Measurements from ENCODE around the gene KIF26B. TPM values are rescaled to one million over a fixed set of nuclear protein-coding genes. Genes with fewer than 3 reads are reported as not detected.

Gene KIF26B
- polyA plus RNA-seq, 1 donor from 2014 or later: 6.3 TPM

DNA sequence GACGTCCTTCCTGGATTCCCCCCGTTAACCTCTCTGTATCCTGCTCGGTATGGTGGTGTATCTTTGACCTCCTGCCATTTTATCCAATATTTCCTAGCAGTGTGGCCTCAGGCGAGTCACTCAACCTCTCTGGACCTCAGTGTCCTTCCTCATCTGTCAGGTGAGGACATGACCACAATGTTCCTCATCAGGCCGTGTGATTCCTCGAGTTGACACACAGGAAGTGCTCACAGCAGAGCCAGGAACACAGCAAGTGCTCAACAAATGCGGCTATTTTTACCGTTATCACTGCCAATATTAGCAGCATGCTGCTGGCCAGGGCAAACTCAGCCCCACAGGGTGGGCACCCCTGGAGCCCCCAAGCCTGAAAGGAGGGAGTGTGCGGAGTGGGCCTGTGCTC is 450.2 kb downstream of the KIF26B start:
- TF ChIP-seq TAF1 (IDR thresholded peaks at IDR 0.05; ENCODE audit: low read depth): no peak
- no peak for TF ChIP-seq EP300 (conservative IDR thresholded peaks at IDR 0.05; ENCODE audit: poor library complexity, severe bottlenecking)
- TF ChIP-seq, protein P1, sequence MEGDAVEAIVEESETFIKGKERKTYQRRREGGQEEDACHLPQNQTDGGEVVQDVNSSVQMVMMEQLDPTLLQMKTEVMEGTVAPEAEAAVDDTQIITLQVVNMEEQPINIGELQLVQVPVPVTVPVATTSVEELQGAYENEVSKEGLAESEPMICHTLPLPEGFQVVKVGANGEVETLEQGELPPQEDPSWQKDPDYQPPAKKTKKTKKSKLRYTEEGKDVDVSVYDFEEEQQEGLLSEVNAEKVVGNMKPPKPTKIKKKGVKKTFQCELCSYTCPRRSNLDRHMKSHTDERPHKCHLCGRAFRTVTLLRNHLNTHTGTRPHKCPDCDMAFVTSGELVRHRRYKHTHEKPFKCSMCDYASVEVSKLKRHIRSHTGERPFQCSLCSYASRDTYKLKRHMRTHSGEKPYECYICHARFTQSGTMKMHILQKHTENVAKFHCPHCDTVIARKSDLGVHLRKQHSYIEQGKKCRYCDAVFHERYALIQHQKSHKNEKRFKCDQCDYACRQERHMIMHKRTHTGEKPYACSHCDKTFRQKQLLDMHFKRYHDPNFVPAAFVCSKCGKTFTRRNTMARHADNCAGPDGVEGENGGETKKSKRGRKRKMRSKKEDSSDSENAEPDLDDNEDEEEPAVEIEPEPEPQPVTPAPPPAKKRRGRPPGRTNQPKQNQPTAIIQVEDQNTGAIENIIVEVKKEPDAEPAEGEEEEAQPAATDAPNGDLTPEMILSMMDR (IDR thresholded peaks at IDR 0.05; ENCODE audit: poor library complexity, severe bottlenecking): no peak
- TF ChIP-seq POLR2AphosphoS5 (IDR thresholded peaks at IDR 0.05): no peak
- no peak for TF ChIP-seq SMC3 (conservative IDR thresholded peaks at IDR 0.05; ENCODE audit: poor library complexity)
- no peak for TF ChIP-seq MXI1 (conservative IDR thresholded peaks at IDR 0.05; ENCODE audit: poor library complexity, severe bottlenecking)
- no peak for TF ChIP-seq EZH2 (IDR thresholded peaks at IDR 0.05; ENCODE audit: borderline replicate concordance, insufficient read depth, low read length, poor library complexity, severe bottlenecking)
- TF ChIP-seq RAD21 (conservative IDR thresholded peaks at IDR 0.05): no peak
- TF ChIP-seq, protein P2, sequence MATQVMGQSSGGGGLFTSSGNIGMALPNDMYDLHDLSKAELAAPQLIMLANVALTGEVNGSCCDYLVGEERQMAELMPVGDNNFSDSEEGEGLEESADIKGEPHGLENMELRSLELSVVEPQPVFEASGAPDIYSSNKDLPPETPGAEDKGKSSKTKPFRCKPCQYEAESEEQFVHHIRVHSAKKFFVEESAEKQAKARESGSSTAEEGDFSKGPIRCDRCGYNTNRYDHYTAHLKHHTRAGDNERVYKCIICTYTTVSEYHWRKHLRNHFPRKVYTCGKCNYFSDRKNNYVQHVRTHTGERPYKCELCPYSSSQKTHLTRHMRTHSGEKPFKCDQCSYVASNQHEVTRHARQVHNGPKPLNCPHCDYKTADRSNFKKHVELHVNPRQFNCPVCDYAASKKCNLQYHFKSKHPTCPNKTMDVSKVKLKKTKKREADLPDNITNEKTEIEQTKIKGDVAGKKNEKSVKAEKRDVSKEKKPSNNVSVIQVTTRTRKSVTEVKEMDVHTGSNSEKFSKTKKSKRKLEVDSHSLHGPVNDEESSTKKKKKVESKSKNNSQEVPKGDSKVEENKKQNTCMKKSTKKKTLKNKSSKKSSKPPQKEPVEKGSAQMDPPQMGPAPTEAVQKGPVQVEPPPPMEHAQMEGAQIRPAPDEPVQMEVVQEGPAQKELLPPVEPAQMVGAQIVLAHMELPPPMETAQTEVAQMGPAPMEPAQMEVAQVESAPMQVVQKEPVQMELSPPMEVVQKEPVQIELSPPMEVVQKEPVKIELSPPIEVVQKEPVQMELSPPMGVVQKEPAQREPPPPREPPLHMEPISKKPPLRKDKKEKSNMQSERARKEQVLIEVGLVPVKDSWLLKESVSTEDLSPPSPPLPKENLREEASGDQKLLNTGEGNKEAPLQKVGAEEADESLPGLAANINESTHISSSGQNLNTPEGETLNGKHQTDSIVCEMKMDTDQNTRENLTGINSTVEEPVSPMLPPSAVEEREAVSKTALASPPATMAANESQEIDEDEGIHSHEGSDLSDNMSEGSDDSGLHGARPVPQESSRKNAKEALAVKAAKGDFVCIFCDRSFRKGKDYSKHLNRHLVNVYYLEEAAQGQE (IDR thresholded peaks at IDR 0.05; ENCODE audit: borderline replicate concordance): no peak
- Histone ChIP-seq H3K9me3 (ENCODE audit: low read length) (no peaks in the 10 kb centered on the region), H3K9me2 (ENCODE audit: insufficient read depth, low read length) (no peaks in the 10 kb centered on the region), H3K36me3 (ENCODE audit: insufficient read depth, low read length) (no peaks in the 10 kb centered on the region), H3F3A (ENCODE audit: insufficient read depth, low read length, poor library complexity, severe bottlenecking) (no peaks in the 10 kb centered on the region), H3K27me3 (ENCODE audit: insufficient read depth, low read depth, low read length) (no peaks in the 10 kb centered on the region), H4K20me1 (ENCODE audit: insufficient read depth) (no peaks in the 10 kb centered on the region), H2AFZ (ENCODE audit: low read depth, low read length) (no peak overlapping the region), H3K4me3 (ENCODE audit: low read length) (no peak overlapping the region), H3K79me2 (replicated peaks; ENCODE audit: insufficient read depth, low read length) (no peaks in the 10 kb centered on the region), H3K9ac (ENCODE audit: low read length) (no peak overlapping the region), H3K4me2 (ENCODE audit: low read length) (no peak overlapping the region), H3K27ac (ENCODE audit: low read length) (no peak overlapping the region)

- no peak overlapping the region for H3K9ac ChIP-seq (ENCODE audit: low read length)
- no peaks in the 10 kb centered on the region for H3K36me3 ChIP-seq (ENCODE audit: insufficient read depth, low read length)
- H2AFZ ChIP-seq (ENCODE audit: low read depth, low read length): no peak overlapping the region
- no peak overlapping the region for H3K4me3 ChIP-seq (ENCODE audit: low read length)
- TF ChIP-seq, protein P1 (IDR thresholded peaks at IDR 0.05; ENCODE audit: poor library complexity, severe bottlenecking): no peak
- no peak for TF ChIP-seq TAF1 (IDR thresholded peaks at IDR 0.05; ENCODE audit: low read depth)
- no peak for TF ChIP-seq POLR2AphosphoS5 (IDR thresholded peaks at IDR 0.05)
- no peak for TF ChIP-seq MXI1 (conservative IDR thresholded peaks at IDR 0.05; ENCODE audit: poor library complexity, severe bottlenecking)
- TF ChIP-seq EZH2 (IDR thresholded peaks at IDR 0.05; ENCODE audit: borderline replicate concordance, insufficient read depth, low read length, poor library complexity, severe bottlenecking): no peak
- no peaks in the 10 kb centered on the region for H3K27me3 ChIP-seq (ENCODE audit: insufficient read depth, low read depth, low read length)
- H3F3A ChIP-seq (ENCODE audit: insufficient read depth, low read length, poor library complexity, severe bottlenecking): no peaks in the 10 kb centered on the region
- no peak overlapping the region for H3K4me2 ChIP-seq (ENCODE audit: low read length)
- no peaks in the 10 kb centered on the region for H3K9me2 ChIP-seq (ENCODE audit: insufficient read depth, low read length)
- H3K27ac ChIP-seq (ENCODE audit: low read length): no peak overlapping the region
- H3K79me2 ChIP-seq (replicated peaks; ENCODE audit: insufficient read depth, low read length): no peaks in the 10 kb centered on the region
- H3K9me3 ChIP-seq (ENCODE audit: low read length): no peaks in the 10 kb centered on the region
- no peaks in the 10 kb centered on the region for H4K20me1 ChIP-seq (ENCODE audit: insufficient read depth)
Observed at GRCh38 chr1:245605480-245606156, 450.8 kb downstream of the KIF26B start.

Data from neural cell (in vitro differentiated cells).